ENCODE results near the gene ETS1. TPM values are rescaled to one million over a fixed set of nuclear protein-coding genes. Genes with fewer than 3 reads are reported as not detected.

The ETS1 gene
- total RNA-seq, 2 donors from 2014 or later = 34.3 to 36.4 TPM

DNA sequence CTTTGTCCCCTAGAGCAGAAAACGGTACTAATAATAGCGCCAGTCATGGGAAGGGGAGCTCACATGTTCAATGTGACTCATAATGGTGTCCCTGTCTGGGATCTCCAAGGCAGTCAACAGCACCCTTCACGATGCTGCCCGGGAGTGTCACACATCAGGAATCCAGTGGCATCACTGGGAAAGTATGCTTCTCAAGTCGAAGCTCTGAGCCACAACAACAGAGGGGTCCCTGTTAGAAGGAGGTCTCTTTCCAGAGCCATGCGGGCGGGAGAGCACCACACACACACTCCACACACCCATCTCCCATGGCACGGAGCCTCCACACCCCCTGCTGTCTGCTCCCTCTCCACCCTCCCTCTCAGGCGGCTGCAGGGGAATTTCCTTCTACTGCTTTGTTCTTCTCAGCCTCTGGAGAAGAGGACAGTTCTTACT lies 119.7 kb downstream of the ETS1 start:
- no peak for DNase-seq
- Histone ChIP-seq H3K36me3 (ENCODE audit: control insufficient read depth, insufficient read depth, low read length) (peaks cover 14% of the 10 kb centered on the region), H3K4me1 (ENCODE audit: control insufficient read depth, insufficient read depth, low read length) (no peaks in the 10 kb centered on the region), H3K27ac (ENCODE audit: low read depth, low read length) (no peak overlapping the region), H3K4me3 (ENCODE audit: low read length) (no peak overlapping the region), H3K27me3 (ENCODE audit: control insufficient read depth, insufficient read depth, low read length, poor library complexity, severe bottlenecking) (no peaks in the 10 kb centered on the region), H3K9me3 (ENCODE audit: control insufficient read depth, low read length) (no peaks in the 10 kb centered on the region), H3K9ac (ENCODE audit: extremely low read depth, low read length, poor library complexity, severe bottlenecking) (no peak overlapping the region)
- TF ChIP-seq, protein P1, sequence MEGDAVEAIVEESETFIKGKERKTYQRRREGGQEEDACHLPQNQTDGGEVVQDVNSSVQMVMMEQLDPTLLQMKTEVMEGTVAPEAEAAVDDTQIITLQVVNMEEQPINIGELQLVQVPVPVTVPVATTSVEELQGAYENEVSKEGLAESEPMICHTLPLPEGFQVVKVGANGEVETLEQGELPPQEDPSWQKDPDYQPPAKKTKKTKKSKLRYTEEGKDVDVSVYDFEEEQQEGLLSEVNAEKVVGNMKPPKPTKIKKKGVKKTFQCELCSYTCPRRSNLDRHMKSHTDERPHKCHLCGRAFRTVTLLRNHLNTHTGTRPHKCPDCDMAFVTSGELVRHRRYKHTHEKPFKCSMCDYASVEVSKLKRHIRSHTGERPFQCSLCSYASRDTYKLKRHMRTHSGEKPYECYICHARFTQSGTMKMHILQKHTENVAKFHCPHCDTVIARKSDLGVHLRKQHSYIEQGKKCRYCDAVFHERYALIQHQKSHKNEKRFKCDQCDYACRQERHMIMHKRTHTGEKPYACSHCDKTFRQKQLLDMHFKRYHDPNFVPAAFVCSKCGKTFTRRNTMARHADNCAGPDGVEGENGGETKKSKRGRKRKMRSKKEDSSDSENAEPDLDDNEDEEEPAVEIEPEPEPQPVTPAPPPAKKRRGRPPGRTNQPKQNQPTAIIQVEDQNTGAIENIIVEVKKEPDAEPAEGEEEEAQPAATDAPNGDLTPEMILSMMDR (conservative IDR thresholded peaks at IDR 0.05) = no peak
- H3K4me1 Mint-ChIP-seq = peaks cover 28% of the 10 kb centered on the region
- H3K27ac Mint-ChIP-seq = peak overlapping the region; percentile 24
- WGBS, 2 experiments (ENCODE audit: insufficient coverage in 1 of 2, insufficient read length in 1 of 2) = 94 to 100% methylated on average over 4 to 9 of the region's 9 CpGs
- H3K9me3 Mint-ChIP-seq = no peaks in the 10 kb centered on the region
- no peak overlapping the region for H3K4me3 Mint-ChIP-seq
- peaks cover 22% of the 10 kb centered on the region for H3K36me3 Mint-ChIP-seq (ENCODE audit: low read depth)
- H3K27me3 Mint-ChIP-seq (ENCODE audit: insufficient read depth) = no peaks in the 10 kb centered on the region

DNA sequence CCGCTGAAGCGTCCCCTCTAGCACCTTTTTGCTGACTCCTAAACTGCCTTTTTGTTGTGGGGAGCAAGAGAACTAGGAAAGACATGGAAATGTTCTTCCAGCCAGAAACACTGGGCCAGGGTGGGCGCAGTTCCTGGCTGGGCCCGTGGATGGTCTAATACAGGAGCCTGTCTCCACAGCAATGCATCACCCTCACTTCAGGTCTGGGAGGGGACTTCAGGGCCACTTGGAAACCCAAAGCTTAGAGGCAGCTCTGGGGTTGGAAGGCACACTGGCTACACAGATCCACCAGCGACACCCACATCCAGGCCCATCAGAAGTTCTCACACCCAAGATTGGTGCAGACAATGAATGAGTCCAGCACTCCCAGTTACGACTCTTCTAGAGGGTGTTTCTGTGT lies 120.3 kb downstream of the ETS1 start:
- Mint-ChIP-seq H3K4me3 (no peak overlapping the region), H3K4me1 (peaks cover 24% of the 10 kb centered on the region), H3K36me3 (ENCODE audit: low read depth) (peaks cover 26% of the 10 kb centered on the region), H3K27ac (peak overlapping the region; percentile 24), H3K27me3 (ENCODE audit: insufficient read depth) (no peaks in the 10 kb centered on the region), H3K9me3 (no peaks in the 10 kb centered on the region)
- Histone ChIP-seq H3K4me3 (ENCODE audit: low read length) (no peak overlapping the region), H3K9me3 (ENCODE audit: control insufficient read depth, low read length) (no peaks in the 10 kb centered on the region), H3K9ac (ENCODE audit: extremely low read depth, low read length, poor library complexity, severe bottlenecking) (no peak overlapping the region), H3K27me3 (ENCODE audit: control insufficient read depth, insufficient read depth, low read length, poor library complexity, severe bottlenecking) (no peaks in the 10 kb centered on the region), H3K4me1 (ENCODE audit: control insufficient read depth, insufficient read depth, low read length) (no peaks in the 10 kb centered on the region), H3K36me3 (ENCODE audit: control insufficient read depth, insufficient read depth, low read length) (peaks cover 17% of the 10 kb centered on the region), H3K27ac (ENCODE audit: low read depth, low read length) (no peak overlapping the region)
- DNase-seq = no peak
- 97% methylated on average over 6 of the region's 6 CpGs; no CpG with 5 or more reads in 1 of the 2 experiments for WGBS, 2 experiments (ENCODE audit: insufficient coverage in 1 of 2, insufficient read length in 1 of 2)
- TF ChIP-seq, protein P1 (conservative IDR thresholded peaks at IDR 0.05) = no peak

DNA sequence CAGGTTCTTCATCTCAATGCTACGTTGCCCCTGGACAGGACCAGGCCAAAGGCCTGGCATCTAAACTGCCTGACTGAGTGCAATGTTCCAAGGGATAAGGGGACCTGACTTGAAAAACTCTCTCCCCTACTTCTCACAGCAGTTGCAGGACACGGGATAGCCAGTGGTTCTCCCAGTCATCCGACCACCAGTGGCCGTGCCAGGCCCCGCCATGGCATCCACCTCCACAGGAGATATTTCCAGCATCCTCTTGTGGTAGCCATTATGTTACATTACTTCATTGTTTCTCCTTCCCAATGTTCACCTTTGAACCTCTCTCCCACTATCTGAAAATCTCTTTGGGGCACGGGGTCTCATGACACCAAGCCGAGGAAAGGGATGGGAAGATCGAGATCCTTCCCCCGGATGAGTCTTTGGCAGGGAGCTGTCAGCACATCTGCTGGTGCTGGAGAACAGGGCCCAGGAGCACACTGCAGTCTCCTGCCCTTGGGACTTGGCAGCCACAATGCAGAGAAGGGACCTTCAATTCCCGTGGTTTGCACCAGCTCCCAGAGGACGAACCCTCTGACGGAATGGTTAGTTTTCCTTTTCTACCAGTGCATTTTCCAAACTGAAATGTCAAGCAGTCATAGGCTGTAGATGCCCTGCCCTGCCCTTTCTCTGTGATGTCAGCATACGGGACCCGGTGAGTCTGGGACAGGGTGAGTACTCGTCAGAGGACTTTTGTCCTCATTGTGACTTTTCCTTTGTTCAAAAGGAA lies 121.2 kb downstream of the ETS1 start:
- Histone ChIP-seq H3K9ac (ENCODE audit: extremely low read depth, low read length, poor library complexity, severe bottlenecking) (no peak overlapping the region), H3K9me3 (ENCODE audit: control insufficient read depth, low read length) (no peaks in the 10 kb centered on the region), H3K4me3 (ENCODE audit: low read length) (no peak overlapping the region), H3K4me1 (ENCODE audit: control insufficient read depth, insufficient read depth, low read length) (no peaks in the 10 kb centered on the region), H3K27me3 (ENCODE audit: control insufficient read depth, insufficient read depth, low read length, poor library complexity, severe bottlenecking) (no peaks in the 10 kb centered on the region), H3K36me3 (ENCODE audit: control insufficient read depth, insufficient read depth, low read length) (peaks cover 27% of the 10 kb centered on the region), H3K27ac (ENCODE audit: low read depth, low read length) (no peak overlapping the region)
- Mint-ChIP-seq H3K4me1 (peaks cover 21% of the 10 kb centered on the region), H3K9me3 (no peaks in the 10 kb centered on the region), H3K4me3 (no peak overlapping the region), H3K27ac (no peak overlapping the region), H3K27me3 (ENCODE audit: insufficient read depth) (no peaks in the 10 kb centered on the region), H3K36me3 (ENCODE audit: low read depth) (peaks cover 30% of the 10 kb centered on the region)
- TF ChIP-seq, protein P1 (conservative IDR thresholded peaks at IDR 0.05) = no peak
- DNase-seq = no peak
- 90 to 91% methylated on average over 12 to 15 of the region's 15 CpGs for WGBS, 2 experiments (ENCODE audit: insufficient coverage in 1 of 2, insufficient read length in 1 of 2)
